IMR-90 (cell line): ENCODE results near the gene PLPPR3. TPM values are rescaled to one million over a fixed set of nuclear protein-coding genes. Genes with fewer than 3 reads are reported as not detected.

Experiments used
- ATAC-seq: fragments of 200-7000 bp; cut with Tn5 transposase; 2 replicates; pipeline ENCODE4 v1.9.1; 2020; ENCODE audit warnings: low read depth, mild to moderate bottlenecking, moderate library complexity
- BruUV-seq: library from RNA; stranded (reverse); fragments of 400-500 nt; replicated peaks from 2 replicates; lab custom pipeline; 2021; lab: Mats Ljungman, UMichigan
- CTCF ChIA-PET: fragments of 300-600 bp; formaldehyde crosslinking; extraction: SDS; loops from one replicate; lab custom pipeline; 2021; ENCODE audit warnings: antibody characterized with exemption; lab: Yijun Ruan, JAX
- POLR2A ChIA-PET: fragments of 300-600 bp; sonication (Branson Sonifier 250); formaldehyde crosslinking; loops from one replicate; lab custom pipeline; 2022; ENCODE audit warnings: antibody characterized with exemption; ENCODE audit not compliant: unreplicated experiment; lab: Charles Lee
- DNase-seq: peaks from one replicate; pipeline ENCODE4 v3.0.0; 2013
- H2AFZ ChIP-seq: replicated peaks from 2 replicates; pipeline ENCODE3; 2013; ENCODE audit warnings: low read length, mild to moderate bottlenecking; ENCODE audit not compliant: poor library complexity
- H2AK5ac ChIP-seq: 2 replicates; pipeline ENCODE4 v1.6.1; 2013; ENCODE audit warnings: low read depth, low read length, inconsistent platforms
- H2AK9ac ChIP-seq: replicated peaks from 2 replicates; pipeline ENCODE3; 2013; ENCODE audit warnings: mild to moderate bottlenecking, low read depth, low read length, moderate library complexity; ENCODE audit not compliant: poor library complexity
- H2BK120ac ChIP-seq: 2 replicates; pipeline ENCODE4 v1.6.1; 2013; ENCODE audit warnings: low read depth, low read length, inconsistent platforms
- H2BK15ac ChIP-seq: 3 replicates; pipeline ENCODE4 v1.6.1; 2013; ENCODE audit warnings: low read depth, low read length, inconsistent platforms
- H2BK20ac ChIP-seq: 2 replicates; pipeline ENCODE4 v1.6.1; 2013; ENCODE audit warnings: low read depth, mild to moderate bottlenecking, inconsistent platforms, low read length, moderate library complexity
- H2BK5ac ChIP-seq: 2 replicates; pipeline ENCODE4 v1.6.1; 2013; ENCODE audit warnings: mild to moderate bottlenecking, low read depth, low read length, inconsistent platforms; ENCODE audit not compliant: poor library complexity, severe bottlenecking
- H3K14ac ChIP-seq: replicated peaks from 2 replicates; pipeline ENCODE4 v1.6.1; 2013; ENCODE audit warnings: low read depth, low read length, inconsistent platforms
- H3K18ac ChIP-seq: 2 replicates; pipeline ENCODE4 v1.6.1; 2013; ENCODE audit warnings: low read depth, low read length, control low read depth
- H3K23ac ChIP-seq: 2 replicates; pipeline ENCODE4 v1.6.1; 2013; ENCODE audit warnings: low read depth, low read length, inconsistent platforms
- H3K27ac ChIP-seq: 2 replicates; pipeline ENCODE4 v1.5.1; 2013; ENCODE audit warnings: mild to moderate bottlenecking, control low read depth, low read length; ENCODE audit not compliant: insufficient read depth
- H3K27me3 ChIP-seq: 2 replicates; pipeline ENCODE4 v1.6.1; 2013; ENCODE audit warnings: low read length; ENCODE audit not compliant: control insufficient read depth, insufficient read depth
- H3K36me3 ChIP-seq: 2 replicates; pipeline ENCODE4 v1.6.1; 2013; ENCODE audit warnings: low read length, mixed read lengths; ENCODE audit not compliant: control insufficient read depth, insufficient read depth
- H3K4ac ChIP-seq: 2 replicates; pipeline ENCODE4 v1.6.1; 2013; ENCODE audit warnings: low read depth, low read length, inconsistent platforms
- H3K4me1 ChIP-seq: 2 replicates; pipeline ENCODE4 v1.6.1; 2013; ENCODE audit warnings: low read length, mixed read lengths; ENCODE audit not compliant: control insufficient read depth, insufficient read depth
- H3K4me2 ChIP-seq: 2 replicates; pipeline ENCODE4 v1.6.1; 2013; ENCODE audit warnings: low read depth, mild to moderate bottlenecking, control low read depth, low read length, moderate library complexity
- H3K4me3 ChIP-seq: 2 replicates; pipeline ENCODE4 v1.5.1; 2013; ENCODE audit warnings: low read depth, mild to moderate bottlenecking, control low read depth, low read length, moderate library complexity; ENCODE audit not compliant: insufficient read depth
- H3K56ac ChIP-seq: 2 replicates; pipeline ENCODE4 v1.6.1; 2013; ENCODE audit warnings: low read length, inconsistent platforms; ENCODE audit not compliant: insufficient read depth; ENCODE audit errors: extremely low read depth
- H3K79me1 ChIP-seq, 2 experiments: 2 replicates each; pipeline ENCODE4 v1.6.1; 2013; ENCODE audit warnings: low read length in 2 of 2, inconsistent platforms in 1 of 2, low read depth in 1 of 2
- H3K9ac ChIP-seq: 2 replicates; pipeline ENCODE4 v1.6.1; 2013; ENCODE audit warnings: low read depth, low read length, control low read depth
- H3K9me1 ChIP-seq: 2 replicates; pipeline ENCODE4 v1.6.1; 2013; ENCODE audit warnings: low read length, inconsistent platforms; ENCODE audit not compliant: insufficient read depth
- H3K9me3 ChIP-seq: 2 replicates; pipeline ENCODE4 v1.6.1; 2013; ENCODE audit warnings: low read length; ENCODE audit not compliant: control insufficient read depth, insufficient read depth
- H4K20me1 ChIP-seq: 2 replicates; pipeline ENCODE4 v1.6.1; 2013; ENCODE audit warnings: low read length, inconsistent platforms; ENCODE audit not compliant: insufficient read depth
- H4K5ac ChIP-seq: 2 replicates; pipeline ENCODE4 v1.6.1; 2013; ENCODE audit warnings: mild to moderate bottlenecking, low read depth, low read length, control low read depth
- H4K8ac ChIP-seq, 2 experiments: 2 replicates each; pipeline ENCODE4 v1.6.1; 2013; ENCODE audit warnings: low read depth in 2 of 2, low read length in 2 of 2, control low read depth in 1 of 2, inconsistent platforms in 1 of 2
- H4K91ac ChIP-seq: 2 replicates; pipeline ENCODE4 v1.6.1; 2013; ENCODE audit warnings: low read depth, low read length, inconsistent platforms; ENCODE audit not compliant: insufficient read depth
- BHLHE40 ChIP-seq: fragments of 150-350 bp; IDR thresholded peaks from 2 replicates; pipeline ENCODE4 v1.6.1; 2016; ENCODE audit warnings: mild to moderate bottlenecking, low read depth, low read length
- CEBPB ChIP-seq: IDR thresholded peaks from 2 replicates; pipeline ENCODE4 v1.6.1; 2012; ENCODE audit warnings: low read depth, low read length, improper control_type of control experiment
- CHD1 ChIP-seq: IDR thresholded peaks from 2 replicates; pipeline ENCODE4 v1.6.1; 2012; ENCODE audit warnings: low read depth, low read length, improper control_type of control experiment
- CTCF ChIP-seq: conservative IDR thresholded peaks from 2 replicates; pipeline ENCODE4 v1.5.1; 2012; ENCODE audit warnings: mild to moderate bottlenecking, low read depth, low read length, improper control_type of control experiment
- ELK1 ChIP-seq: fragments of 150-350 bp; IDR thresholded peaks from 2 replicates; pipeline ENCODE4 v1.6.1; 2016; ENCODE audit warnings: low read depth, mild to moderate bottlenecking, low read length, moderate library complexity, borderline replicate concordance
- FOS ChIP-seq: fragments of 150-350 bp; IDR thresholded peaks from 2 replicates; pipeline ENCODE4 v1.6.1; 2016; ENCODE audit warnings: low read depth, low read length
- MAFK ChIP-seq: IDR thresholded peaks from 2 replicates; pipeline ENCODE4 v1.6.1; 2012; ENCODE audit warnings: low read depth, low read length, improper control_type of control experiment
- RAD21 ChIP-seq: IDR thresholded peaks from 2 replicates; pipeline ENCODE4 v1.6.1; 2012; ENCODE audit warnings: low read length, improper control_type of control experiment
- RFX5 ChIP-seq: IDR thresholded peaks from 2 replicates; pipeline ENCODE4 v1.8.0; 2012; ENCODE audit warnings: low read depth, mild to moderate bottlenecking, low read length, moderate library complexity
- USF2 ChIP-seq: fragments of 150-350 bp; IDR thresholded peaks from 2 replicates; pipeline ENCODE4 v1.6.1; 2017; ENCODE audit warnings: mild to moderate bottlenecking, antibody characterized with exemption, low read length, low read depth
- WGBS, 2 experiments: methylation state at CpG; one replicate each; pipeline versions ENCODE4 v1.1.5 to v1.1.7; 2013; ENCODE audit warnings: missing lambda C conversion rate in 2 of 2; ENCODE audit not compliant: insufficient read length in 1 of 2; ENCODE audit errors: extremely low coverage in 2 of 2; 5-methylcytosine and 5-hydroxymethylcytosine counted together
- dilution Hi-C: fragments of 300-500 bp; cut with HindIII; formaldehyde crosslinking; loops from one replicate; pipeline ENCODE4 v1.14.3; 2018; ENCODE audit warnings: low sequenced_read_pairs; ENCODE audit not compliant: unreplicated experiment
- in situ Hi-C: fragments of 300-500 bp; cut with MboI; formaldehyde crosslinking; loops from 3 replicates; pipeline ENCODE4 v1.14.3; 2019; ENCODE audit warnings: low sequenced_read_pairs, inconsistent platforms, mixed read lengths
- intact Hi-C: fragments of 100-400 bp; cut with micrococcal nuclease; formaldehyde crosslinking; loops from 2 replicates; pipeline ENCODE4 v1.10.0; 2022
- polyA plus RNA-seq, 3 experiments: library from polyadenylated mRNA; depleted of rRNA; stranded (reverse); fragments of >200 nt; gene quantifications; 2 replicates each; pipeline ENCODE4 v1.2.3, GENCODE V29; 2012; ENCODE audit warnings: low replicate concordance in 1 of 3
- total RNA-seq: library from RNA; depleted of rRNA; stranded (reverse); fragments of >200 nt; gene quantifications from 2 replicates; pipeline ENCODE4 v1.2.3, GENCODE V29; 2012

Gene PLPPR3
- total and polyA plus RNA-seq, 2 of the 4 experiments (the other 2 are of a cell fraction) = 0.36 to 1.2 TPM

GRCh38 chr19:782185-782877 is 39.4 kb downstream of the PLPPR3 start (continued):
- TF ChIP-seq CHD1 = no peak
- TF ChIP-seq RFX5 = no peak

GRCh38 chr19:781800-782184 is 40.0 kb downstream of the PLPPR3 start:
- dilution Hi-C loops = no loop called here
- ChIA-PET CTCF (interaction anchor here (0.7 kb wide), 1 partner anchor 11 kb away, joined by 7 read pairs; no protein-coding TSS in a partner anchor), POLR2A (interaction anchor here (0.8 kb wide), 1 partner anchor 80 kb away, joined by 3 read pairs; no protein-coding TSS in a partner anchor)
- 95% methylated on average over 15 of the region's 19 CpGs; no CpG with 5 or more reads in 1 of the 2 experiments for WGBS, 2 experiments
- Histone ChIP-seq H3K4ac (peak overlapping the region; percentile 98), H3K14ac (peak overlapping the region; percentile 93), H4K5ac (peak overlapping the region; percentile 91), H3K9me1 (peaks cover 15% of the 10 kb centered on the region), H3K9ac (no peak overlapping the region), H3K9me3 (no peaks in the 10 kb centered on the region), H3K4me2 (no peak overlapping the region; the same call in 1 of the 2 replicates), H4K91ac (peak overlapping the region; percentile 96), H3K36me3 (no peaks in the 10 kb centered on the region), H2BK20ac (peak overlapping the region; percentile 84), H3K23ac (peak overlapping the region; percentile 79), H4K8ac (peak overlapping the region; percentile 74 to 90; a peak in 2 of 4 replicates), H2BK5ac (peak overlapping the region; percentile 33), H2AFZ (peak overlapping the region; percentile 80), H3K4me1 (peaks cover 19% of the 10 kb centered on the region), H2BK15ac (peak overlapping the region; percentile 54; the same call in 1 of the 3 replicates), H3K79me1 (peaks cover 2 to 38% of the 10 kb centered on the region in 2 experiments; a peak in 2 of 4 replicates), H3K4me3 (no peak overlapping the region), H4K20me1 (peaks cover 3% of the 10 kb centered on the region; the same call in 1 of the 2 replicates), H2AK9ac (peak overlapping the region; percentile 78), H2AK5ac (peak overlapping the region; percentile 98), H3K27me3 (no peaks in the 10 kb centered on the region), H3K18ac (peak overlapping the region; percentile 89), H3K56ac (peak overlapping the region; percentile 30; the same call in 1 of the 2 replicates), H3K27ac (peak overlapping the region; percentile 37; the same call in 1 of the 2 replicates), H2BK120ac (peak overlapping the region; percentile 96)
- ATAC-seq = no peak
- no TSS peak for BruUV-seq
- no peak for DNase-seq
- in situ Hi-C loops = no loop called here
- TF ChIP-seq CTCF (no peak), ELK1 (no peak), BHLHE40 (no peak), MAFK (no peak), RAD21 (no peak), FOS (no peak), RFX5 (no peak), CEBPB (no peak), USF2 (no peak)
- intact Hi-C loops = loop anchor here (2.0 kb wide), 1 partner anchor 15 kb away; the partner anchor contains the start of gene PTBP1
